ENCODE measurements around the gene HESX1.

HESX1 gene

GRCh38 chr3:57168151-57168550, 31.6 kb downstream of the HESX1 start:
- DNase-seq (ENCODE audit: low read depth in 2 of 2) = no peak

GRCh38 chr3:57166660-57167059, 33.1 kb downstream of the HESX1 start:
- no peak for DNase-seq (ENCODE audit: low read depth in 2 of 2)

- DNase-seq (ENCODE audit: low read depth in 2 of 2) = no peak
These were observed 34.1 kb downstream of the HESX1 start for GRCh38 chr3:57165641-57166040.

- peak; percentile 24 to 59 for DNase-seq (ENCODE audit: low read depth in 2 of 2)
These were observed 34.9 kb downstream of the HESX1 start, which contains the start of gene IL17RD for GRCh38 chr3:57164657-57165573. TSS of gene IL17RD (minus strand) at chr3:57165353. CDS start at chr3:57165286, 67 bp downstream.

GRCh38 chr3:57164217-57164656, 35.5 kb downstream of the HESX1 start:
- peak in 1 of 2 donors; percentile 10 for DNase-seq (ENCODE audit: low read depth in 2 of 2)

GRCh38 chr3:57163751-57164150, 36.0 kb downstream of the HESX1 start:
- no peak for DNase-seq (ENCODE audit: low read depth in 2 of 2)

GRCh38 chr3:57161915-57162314, 37.9 kb downstream of the HESX1 start:
- no peak for DNase-seq (ENCODE audit: low read depth in 2 of 2)

GRCh38 chr3:57160765-57161538, 38.8 kb downstream of the HESX1 start:
- no peak for DNase-seq (ENCODE audit: low read depth in 2 of 2)

- DNase-seq (ENCODE audit: low read depth in 2 of 2) = no peak
These were observed 39.6 kb downstream of the HESX1 start for GRCh38 chr3:57160076-57160764.

- no peak for DNase-seq (ENCODE audit: low read depth in 2 of 2)
These were observed 40.7 kb downstream of the HESX1 start for GRCh38 chr3:57158813-57159738.

GRCh38 chr3:57158325-57158724, 41.5 kb downstream of the HESX1 start:
- no peak for DNase-seq (ENCODE audit: low read depth in 2 of 2)

- no peak for DNase-seq (ENCODE audit: low read depth in 2 of 2)
These were observed 42.2 kb downstream of the HESX1 start for GRCh38 chr3:57157545-57157944.

- no peak for DNase-seq (ENCODE audit: low read depth in 2 of 2)
These were observed 44.5 kb downstream of the HESX1 start for GRCh38 chr3:57155310-57155643.

GRCh38 chr3:57154470-57155309, 45.1 kb downstream of the HESX1 start:
- no peak for DNase-seq (ENCODE audit: low read depth in 2 of 2)

GRCh38 chr3:57152151-57153143, 47.3 kb downstream of the HESX1 start:
- DNase-seq (ENCODE audit: low read depth in 2 of 2) = no peak

- DNase-seq (ENCODE audit: low read depth in 2 of 2) = no peak
These were observed 48.0 kb downstream of the HESX1 start for GRCh38 chr3:57151749-57152148.

- DNase-seq (ENCODE audit: low read depth in 2 of 2) = no peak
These were observed 48.7 kb downstream of the HESX1 start for GRCh38 chr3:57151021-57151449.

GRCh38 chr3:57150113-57150581, 49.6 kb downstream of the HESX1 start:
- DNase-seq (ENCODE audit: low read depth in 2 of 2) = no peak

Data from stimulated activated CD4-positive, alpha-beta T cell treated with anti-CD3 and anti-CD28 coated beads, Interleukin-1b, Interleukin-23, amount 100 ng/mL, for 4 hours (primary cell).